HG02588 (cell line): ENCODE data around the gene AGBL5.

Source experiments
- ATAC-seq: cut with Tn5 transposase; IDR thresholded peaks from one replicate; pipeline ENCODE4 v1.9.1; 2021; ENCODE audit warnings: mild to moderate bottlenecking, moderate library complexity; ENCODE audit not compliant: unreplicated experiment

The AGBL5 gene, protein sequence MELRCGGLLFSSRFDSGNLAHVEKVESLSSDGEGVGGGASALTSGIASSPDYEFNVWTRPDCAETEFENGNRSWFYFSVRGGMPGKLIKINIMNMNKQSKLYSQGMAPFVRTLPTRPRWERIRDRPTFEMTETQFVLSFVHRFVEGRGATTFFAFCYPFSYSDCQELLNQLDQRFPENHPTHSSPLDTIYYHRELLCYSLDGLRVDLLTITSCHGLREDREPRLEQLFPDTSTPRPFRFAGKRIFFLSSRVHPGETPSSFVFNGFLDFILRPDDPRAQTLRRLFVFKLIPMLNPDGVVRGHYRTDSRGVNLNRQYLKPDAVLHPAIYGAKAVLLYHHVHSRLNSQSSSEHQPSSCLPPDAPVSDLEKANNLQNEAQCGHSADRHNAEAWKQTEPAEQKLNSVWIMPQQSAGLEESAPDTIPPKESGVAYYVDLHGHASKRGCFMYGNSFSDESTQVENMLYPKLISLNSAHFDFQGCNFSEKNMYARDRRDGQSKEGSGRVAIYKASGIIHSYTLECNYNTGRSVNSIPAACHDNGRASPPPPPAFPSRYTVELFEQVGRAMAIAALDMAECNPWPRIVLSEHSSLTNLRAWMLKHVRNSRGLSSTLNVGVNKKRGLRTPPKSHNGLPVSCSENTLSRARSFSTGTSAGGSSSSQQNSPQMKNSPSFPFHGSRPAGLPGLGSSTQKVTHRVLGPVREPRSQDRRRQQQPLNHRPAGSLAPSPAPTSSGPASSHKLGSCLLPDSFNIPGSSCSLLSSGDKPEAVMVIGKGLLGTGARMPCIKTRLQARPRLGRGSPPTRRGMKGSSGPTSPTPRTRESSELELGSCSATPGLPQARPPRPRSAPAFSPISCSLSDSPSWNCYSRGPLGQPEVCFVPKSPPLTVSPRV

DNA sequence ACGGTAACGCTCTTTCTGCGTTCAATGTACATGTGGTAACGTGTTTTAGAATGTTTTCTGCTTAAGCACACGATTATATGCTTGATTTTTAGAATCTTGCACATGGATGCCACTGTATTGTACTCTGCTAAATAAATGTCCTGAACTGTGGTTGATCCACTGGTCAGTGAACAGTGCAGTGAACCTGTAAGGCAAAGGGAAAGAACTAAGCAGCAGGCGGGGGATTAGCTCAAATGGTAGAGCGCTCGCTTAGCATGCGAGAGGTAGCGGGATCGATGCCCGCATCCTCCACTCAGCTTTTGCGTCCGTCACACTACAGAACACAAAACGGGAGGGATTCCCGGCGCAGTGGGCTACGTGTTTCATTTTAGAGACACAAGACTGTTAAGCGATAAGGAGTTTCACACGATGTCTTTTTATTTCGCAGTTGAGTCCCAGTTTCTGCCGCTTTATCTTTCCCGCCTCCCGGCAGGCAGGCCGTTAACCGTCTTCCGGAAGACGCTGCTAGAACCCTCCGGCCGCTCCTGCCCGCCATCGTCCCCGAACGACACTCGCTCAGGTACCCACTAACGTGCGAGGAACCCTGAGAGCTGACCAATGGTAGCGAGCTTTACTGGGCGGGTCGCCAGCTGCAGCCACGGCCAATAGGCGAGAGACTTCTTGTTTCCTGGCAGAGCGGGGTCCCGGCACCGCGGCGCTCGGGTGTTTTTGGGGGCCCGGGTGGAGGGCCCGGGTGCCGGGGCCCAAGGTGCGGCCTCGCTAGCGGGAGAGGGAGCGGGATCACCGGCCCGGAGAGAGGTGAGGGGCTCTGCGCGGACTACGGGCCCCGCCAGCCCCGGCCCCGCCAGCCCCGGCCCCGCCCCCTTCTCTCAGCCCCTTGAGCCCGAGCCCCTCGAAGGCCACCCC lies at the start of gene AGBL5:
Gene AGBL5 (plus strand): TSS at position 673 of the 906 bp plus-strand sequence. CDS start 1,291 bp downstream, outside the sequence.
- peak; percentile 67 for ATAC-seq

GRCh38 chr2:27001950-27002349 lies 49.5 kb upstream of the AGBL5 start:
- no peak for ATAC-seq

- ATAC-seq: no peak
Observed at GRCh38 chr2:27003007-27003406, 48.5 kb upstream of the AGBL5 start.

DNA sequence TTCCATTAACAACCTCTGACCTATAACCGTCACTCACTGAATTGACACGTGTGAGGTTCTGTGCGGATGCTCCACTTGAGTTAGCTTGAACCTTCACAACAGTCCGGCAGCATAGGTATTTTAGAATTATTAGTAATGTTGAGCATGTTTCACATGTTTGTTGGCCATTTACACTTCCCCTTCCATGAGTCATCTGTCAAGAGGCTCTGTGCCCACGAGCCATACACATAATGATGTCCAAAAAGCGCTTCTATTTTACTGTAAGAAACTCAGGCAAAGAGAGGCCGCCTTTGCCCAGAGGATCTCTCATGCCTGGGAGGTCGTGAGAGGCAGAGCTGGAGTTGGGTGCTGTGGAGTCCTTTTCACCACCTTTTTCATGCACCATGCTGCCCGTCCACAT lies 47.6 kb upstream of the AGBL5 start:
- ATAC-seq: no peak

DNA sequence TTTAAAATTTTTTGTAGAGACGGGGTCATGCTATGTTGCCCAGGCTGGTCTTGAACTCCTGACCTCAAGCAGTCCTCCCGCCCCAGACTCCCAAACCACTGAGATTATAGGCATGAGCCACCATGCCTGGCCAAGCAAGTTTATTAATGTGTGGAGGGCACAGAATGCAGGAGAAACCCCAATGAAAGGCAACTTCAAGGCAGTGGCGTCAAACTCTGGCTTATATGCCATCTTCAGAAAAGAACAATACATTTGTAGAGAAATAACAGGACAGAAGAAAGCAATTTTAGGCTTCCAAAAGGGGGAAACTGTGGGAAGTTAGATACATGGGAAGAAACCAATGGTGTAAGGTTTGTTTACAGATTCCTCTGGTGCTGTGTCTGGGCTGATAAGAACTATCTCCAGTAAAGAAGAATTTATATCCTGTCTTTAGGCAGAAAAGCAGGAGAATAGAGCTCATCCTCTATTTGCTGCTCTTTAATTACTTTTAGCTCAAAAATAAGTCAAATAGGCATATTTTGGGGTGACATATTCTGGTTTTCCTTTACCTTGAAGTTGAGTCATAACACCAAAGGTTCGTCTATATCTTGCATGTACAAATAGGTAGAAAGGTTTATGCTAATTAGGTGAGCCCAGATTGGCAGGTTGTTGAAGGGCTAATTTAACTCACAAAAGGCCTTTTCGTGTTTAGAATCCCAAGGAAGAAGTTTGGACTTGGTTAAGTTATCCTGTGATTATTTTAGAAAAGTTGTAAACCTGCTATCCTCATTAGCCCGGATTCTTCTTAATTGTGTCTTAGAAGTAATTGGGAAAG lies 44.7 kb upstream of the AGBL5 start:
- no peak for ATAC-seq

DNA sequence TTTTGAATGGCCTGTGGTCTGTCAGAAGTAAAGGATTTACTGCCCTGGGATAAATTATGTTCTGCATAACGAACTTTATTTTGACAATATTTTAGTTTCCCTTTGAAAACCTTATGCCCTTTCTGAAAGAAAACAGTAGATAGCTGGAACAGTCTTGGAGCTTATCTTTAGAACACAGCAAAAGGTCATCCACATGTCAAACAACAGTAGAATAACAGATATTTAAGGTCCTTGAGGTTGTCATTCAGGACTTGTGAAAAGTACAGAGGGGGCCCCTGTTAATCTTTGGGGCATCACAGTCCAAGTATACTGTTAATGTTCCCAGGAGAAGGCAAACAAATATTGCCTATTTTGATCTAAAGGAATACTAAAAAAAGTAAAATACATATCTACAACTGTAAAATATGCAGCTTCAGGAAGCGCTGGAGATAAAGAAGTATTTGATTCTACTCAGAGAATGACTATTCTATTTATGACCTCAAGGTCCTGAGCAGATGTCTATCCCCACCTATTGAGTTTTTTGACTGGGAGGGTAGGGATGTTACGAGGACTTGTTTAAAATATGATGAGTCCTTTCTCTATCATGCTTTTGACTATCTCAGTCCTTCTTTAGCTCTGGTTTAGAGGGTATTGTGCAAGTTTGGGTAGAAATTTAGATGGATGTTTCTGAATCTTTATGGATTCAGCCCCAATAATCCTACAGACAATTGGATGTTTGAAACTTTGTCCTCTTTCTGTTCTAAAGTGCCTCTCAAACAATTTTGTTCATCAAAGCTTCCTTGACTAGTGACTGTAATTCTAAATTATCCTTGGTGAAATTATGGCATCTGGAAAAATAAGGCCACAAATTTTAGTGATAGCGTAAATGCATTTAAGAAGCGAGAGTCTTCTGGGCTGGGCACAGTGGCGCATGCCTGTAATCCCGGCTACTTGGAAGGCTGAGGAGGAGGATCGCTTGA lies 43.8 kb upstream of the AGBL5 start:
- ATAC-seq: no peak

- ATAC-seq: no peak
Observed at GRCh38 chr2:27008678-27009077, 42.8 kb upstream of the AGBL5 start.

DNA sequence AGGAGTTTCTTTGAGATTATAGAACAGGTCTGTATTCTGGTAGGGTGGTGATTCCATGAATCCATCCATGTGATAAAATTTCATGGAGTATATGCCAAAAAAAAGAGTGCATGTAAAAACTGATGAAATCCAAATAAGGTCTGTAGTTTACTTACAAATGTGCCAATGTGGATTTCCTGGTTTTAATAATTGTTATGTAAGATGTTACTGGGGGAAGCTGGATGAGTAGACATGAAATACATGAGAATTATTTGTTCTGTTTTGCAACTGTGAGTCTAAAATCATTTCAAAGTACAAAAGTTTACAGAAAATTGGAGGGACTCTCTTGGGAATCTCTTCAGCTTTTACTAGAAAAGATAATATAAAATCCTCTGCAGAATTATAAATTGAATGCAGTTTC lies 42.4 kb upstream of the AGBL5 start:
- no peak for ATAC-seq

GRCh38 chr2:27009716-27010115 lies 41.8 kb upstream of the AGBL5 start:
- no peak for ATAC-seq

GRCh38 chr2:27010139-27010538 lies 41.3 kb upstream of the AGBL5 start:
- ATAC-seq: no peak

DNA sequence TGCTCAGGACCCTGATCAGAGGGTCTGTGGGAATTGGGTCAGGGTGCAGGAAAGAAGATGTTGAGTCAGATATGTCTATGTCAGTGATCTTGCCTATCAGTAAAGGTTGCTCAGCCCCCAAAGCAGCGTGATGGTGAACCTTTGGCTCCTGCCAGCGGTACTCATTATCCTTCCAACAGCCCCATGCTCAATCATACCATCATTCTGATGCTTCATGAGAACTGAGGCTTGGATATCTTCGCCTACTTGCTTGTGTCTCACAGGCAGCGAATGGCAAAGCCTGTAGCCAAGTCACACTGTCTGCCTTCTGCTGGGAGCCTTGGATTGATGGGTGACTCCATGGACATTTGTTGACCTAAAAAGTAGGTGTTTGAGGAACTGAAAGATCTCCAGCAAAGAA lies 37.7 kb upstream of the AGBL5 start:
- no peak for ATAC-seq

DNA sequence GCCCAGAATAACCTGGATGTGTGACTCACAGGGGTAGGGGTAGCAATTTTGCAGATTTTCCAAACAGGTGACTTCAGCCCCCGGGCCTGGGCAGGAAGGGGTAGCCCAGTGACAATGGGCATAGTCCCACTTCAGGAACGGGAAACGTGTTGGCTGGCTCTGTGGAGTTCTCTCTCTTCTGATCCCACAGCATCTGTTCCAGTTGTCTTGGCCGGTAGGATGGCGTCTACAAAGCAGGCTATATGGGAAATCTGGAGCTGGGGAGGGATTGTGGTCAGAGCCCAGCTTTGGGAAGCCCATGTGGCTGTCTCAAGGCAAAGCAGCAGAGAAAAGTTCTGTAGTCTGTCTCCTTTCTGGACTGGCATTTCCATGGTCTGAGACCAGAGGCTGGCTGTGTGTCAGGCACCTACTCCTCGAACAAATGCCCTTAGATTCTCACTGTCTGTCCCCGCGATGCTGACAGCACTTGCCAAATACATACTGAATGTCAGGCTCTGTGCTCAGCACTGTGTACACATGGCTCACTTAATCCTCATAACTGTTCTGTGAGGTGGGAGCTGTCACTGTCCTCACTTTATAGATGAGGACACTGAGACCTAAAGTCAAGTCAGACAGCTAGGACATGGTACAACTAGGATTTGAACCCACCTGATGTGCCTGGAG lies 36.6 kb upstream of the AGBL5 start:
- ATAC-seq: no peak

DNA sequence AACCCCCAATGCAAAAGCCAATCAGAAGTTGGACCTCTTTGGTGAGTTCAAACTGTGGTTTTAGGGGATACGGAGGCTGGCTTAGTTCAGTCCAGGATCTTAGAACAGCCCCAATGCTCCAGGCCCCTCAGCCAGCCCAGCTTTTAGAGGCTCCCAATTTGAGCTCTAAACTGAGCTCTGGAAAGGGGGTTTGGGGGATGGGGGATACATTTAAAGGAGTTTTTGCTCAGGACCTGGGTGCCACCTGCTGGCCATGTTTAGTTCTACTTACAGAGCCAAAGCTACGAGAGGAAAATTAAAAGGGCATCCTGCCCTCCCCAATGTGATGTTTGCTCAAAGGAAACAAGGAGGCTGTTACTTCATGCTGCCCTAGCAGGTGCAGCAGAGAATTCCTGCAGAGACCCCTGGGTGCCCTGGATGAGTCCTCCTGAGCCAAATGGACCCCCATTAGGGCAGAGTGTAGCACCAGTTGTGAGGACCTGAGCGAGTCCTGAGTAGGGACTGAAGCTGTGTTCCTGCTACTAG lies 34.6 kb upstream of the AGBL5 start:
- no peak for ATAC-seq

GRCh38 chr2:27018142-27018541 lies 33.3 kb upstream of the AGBL5 start:
- no peak for ATAC-seq

GRCh38 chr2:27019459-27019858 lies 32.0 kb upstream of the AGBL5 start:
- ATAC-seq: no peak

GRCh38 chr2:27019931-27020855 lies 31.3 kb upstream of the AGBL5 start:
- ATAC-seq: no peak
